Activated T-cell treated with anti-CD3 and anti-CD28 coated beads for 24 hours (primary cell): ENCODE data around the gene CT45A9.
"Not testable (repeated sequence)": the region's sequence is repeated elsewhere in the genome, so short reads cannot be mapped to it uniquely, and the experiment has no call there.

ENCODE experiments used
- DNase-seq: peaks from one replicate; pipeline ENCODE4 v3.0.0-alpha.2; 2020; ENCODE audit warnings: low read depth

The CT45A9 gene

GRCh38 chrX:135871712-135872111 lies at the start of gene CT45A9:
CT45A9 (minus strand) TSS chrX:135871812; CDS start chrX:135868061, 3,751 bp downstream.
- DNase-seq: not testable (repeated sequence)

DNA sequence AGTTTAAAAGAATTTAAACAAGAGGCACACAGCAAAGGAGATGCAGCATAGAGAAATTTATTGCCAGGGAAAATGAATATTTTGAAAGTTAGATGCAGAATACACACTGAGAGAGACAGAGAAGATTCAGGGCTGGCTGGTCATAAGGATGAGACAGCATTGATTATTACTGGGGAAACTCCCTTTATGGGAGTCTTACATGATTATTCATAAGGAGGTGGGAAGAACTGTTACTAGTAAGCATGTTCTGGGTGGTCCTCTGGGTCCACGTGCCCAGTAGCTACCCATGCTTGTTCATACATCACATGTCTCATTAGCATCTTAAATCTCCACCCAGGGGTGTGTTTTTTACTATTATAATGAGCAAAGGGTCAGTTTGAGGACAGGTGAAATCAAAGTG lies 48.9 kb upstream of the CT45A9 start:
- not testable (repeated sequence) for DNase-seq

GRCh38 chrX:135914404-135914803 lies 42.8 kb upstream of the CT45A9 start:
- DNase-seq: no peak

DNA sequence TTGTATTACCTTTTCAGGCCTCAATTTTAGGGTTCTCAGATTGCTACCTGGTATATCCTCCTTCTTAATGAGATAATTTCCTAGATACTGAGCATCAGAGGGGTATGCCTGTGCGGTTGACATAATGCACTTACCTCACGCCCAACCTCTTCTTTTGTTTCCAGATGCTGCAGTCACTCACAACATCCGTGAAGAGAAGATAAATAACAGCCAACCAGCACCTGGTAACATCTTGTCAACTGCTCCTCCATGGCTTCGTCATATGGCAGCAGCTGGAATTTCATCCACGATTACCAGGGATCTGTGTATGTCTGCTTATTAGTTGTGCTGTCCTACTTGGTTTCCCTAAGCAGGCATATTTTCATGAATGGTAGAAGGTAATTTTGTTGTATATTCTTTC lies 38.6 kb upstream of the CT45A9 start:
- DNase-seq: no peak

- no peak for DNase-seq
These were observed 21.7 kb upstream of the CT45A9 start, which contains the start of the genes CT45A10 and SAGE1 for GRCh38 chrX:135893294-135893817. CT45A10 (minus strand) TSS chrX:135893444; CDS start chrX:135885344, 8,100 bp downstream. SAGE1 (plus strand) TSS chrX:135893716; CDS start chrX:135896243, 2,527 bp downstream.

DNA sequence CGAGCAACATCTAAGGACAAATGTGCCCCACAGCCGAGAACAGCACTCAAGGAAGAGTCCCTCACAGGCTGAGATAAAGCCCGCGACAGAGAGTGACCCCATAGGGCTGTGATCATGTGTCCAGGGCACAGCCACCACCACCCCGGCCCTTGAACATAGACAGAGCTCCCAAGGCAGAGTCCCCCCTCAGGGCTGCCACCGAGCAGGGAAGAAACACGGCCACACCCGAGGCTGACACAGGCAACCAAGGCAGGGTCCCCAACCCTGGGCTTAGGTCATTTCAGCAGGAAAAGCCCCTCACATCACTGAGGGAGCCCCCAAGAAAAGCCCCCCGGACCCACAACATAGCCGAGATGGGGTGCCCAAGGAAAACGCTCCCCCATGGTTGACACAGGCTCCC lies 21.2 kb upstream of the CT45A9 start:
- DNase-seq: no peak

DNA sequence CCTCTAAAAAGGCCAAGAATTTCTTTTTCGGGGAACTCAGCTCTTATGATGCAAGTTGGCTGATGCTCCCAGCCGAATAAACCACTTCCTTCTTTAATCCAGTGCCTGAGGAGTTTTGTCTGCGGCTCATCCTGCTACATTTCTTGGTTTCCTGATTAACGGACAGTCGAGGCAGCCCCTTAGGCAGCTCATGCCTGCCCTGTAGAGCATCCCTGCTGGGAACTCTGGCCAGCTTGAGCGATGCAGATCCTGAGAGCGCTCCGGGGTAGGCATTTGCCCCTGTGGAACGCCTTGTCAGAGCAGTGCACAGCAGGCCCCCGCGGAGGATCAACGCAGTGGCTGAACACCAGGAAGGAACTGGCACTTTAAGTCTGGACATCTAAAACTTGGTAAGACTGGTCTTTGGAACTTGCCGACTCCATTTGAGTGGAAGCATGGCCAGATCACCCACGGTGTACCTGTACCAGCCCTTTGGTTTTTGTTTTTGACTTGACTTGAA lies 18.5 kb upstream of the CT45A9 start:
- DNase-seq: no peak

GRCh38 chrX:135888976-135889375 lies 17.4 kb upstream of the CT45A9 start:
- peak; percentile 4 for DNase-seq

- not testable (repeated sequence) for DNase-seq
These were observed 16.6 kb upstream of the CT45A9 start for GRCh38 chrX:135888230-135888629.

DNA sequence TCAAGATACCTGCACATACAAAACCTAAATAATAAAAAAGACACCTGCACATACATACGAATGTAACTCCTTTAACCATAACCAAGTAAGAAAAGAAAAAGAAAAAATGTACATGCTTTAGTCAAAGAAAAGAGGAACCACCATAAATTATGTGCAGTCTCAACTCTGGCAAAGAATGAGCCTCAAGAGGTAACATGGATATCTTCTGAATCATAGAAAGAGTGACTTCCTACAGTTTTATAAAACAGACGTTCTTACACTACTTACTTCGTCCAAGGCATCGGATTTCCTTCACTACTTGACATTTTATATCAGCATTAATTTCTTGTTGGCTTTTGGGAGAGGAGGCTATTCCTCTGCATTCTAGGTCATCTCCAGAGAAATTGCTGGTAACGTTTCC lies 11.1 kb upstream of the CT45A9 start:
- not testable (repeated sequence) for DNase-seq

GRCh38 chrX:135854438-135854837 lies 17.2 kb downstream of the CT45A9 start, which contains the start of gene CT45A8:
CT45A8 (minus strand) TSS chrX:135854538; CDS start chrX:135850783, 3,755 bp downstream.
- not testable (repeated sequence) for DNase-seq

GRCh38 chrX:135837180-135837579 lies 34.4 kb downstream of the CT45A9 start, which contains the start of gene CT45A7:
CT45A7 (minus strand) TSS chrX:135837280; CDS start chrX:135833533, 3,747 bp downstream.
- not testable (repeated sequence) for DNase-seq

DNA sequence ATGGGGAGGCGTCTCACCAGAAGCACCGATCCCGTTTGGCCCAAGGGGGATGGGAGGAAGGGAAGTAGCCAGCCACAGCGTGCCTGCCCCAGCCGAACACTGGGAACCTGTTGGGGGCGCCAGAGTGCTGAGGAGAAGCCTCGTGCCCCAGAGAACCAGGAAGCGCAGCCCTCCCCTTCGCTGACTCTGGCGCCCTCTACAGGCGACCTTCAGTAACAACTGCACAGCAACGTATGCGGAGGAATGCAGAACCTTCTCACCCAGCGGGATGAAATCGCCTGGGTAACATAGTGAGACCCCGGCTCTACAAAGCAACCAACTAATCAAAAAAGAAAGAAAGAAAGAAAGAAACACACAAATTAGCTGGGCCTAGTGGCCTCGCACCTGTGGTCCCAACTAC lies 51.7 kb downstream of the CT45A9 start, which contains the start of gene CT45A2:
CT45A2 (minus strand) TSS at position 101 of the 400 bp plus-strand sequence. CDS start 3,747 bp downstream, outside the sequence.
- not testable (repeated sequence) for DNase-seq
